Testis (tissue), 3 donors: Measurements from ENCODE around the gene PRELP. TPM values are rescaled to one million over a fixed set of nuclear protein-coding genes. Genes with fewer than 3 reads are reported as not detected.

Experiments used
- DNase-seq: peaks from one replicate; pipeline ENCODE4 v3.0.0-alpha.2; 2019
- H3K27ac ChIP-seq, 2 donors: fragments of 200-600 bp; sonication (generic); one replicate each; pipeline ENCODE4 v1.5.1; 2019
- H3K27me3 ChIP-seq: fragments of 200-600 bp; sonication (generic); one replicate; pipeline ENCODE4 v1.5.1; 2019
- H3K36me3 ChIP-seq: fragments of 200-600 bp; sonication (generic); one replicate; pipeline ENCODE4 v1.5.1; 2017; ENCODE audit warnings: low read depth; ENCODE audit errors: missing control alignments
- H3K4me1 ChIP-seq: fragments of 200-600 bp; sonication (generic); one replicate; pipeline ENCODE4 v1.5.1; 2019
- H3K4me3 ChIP-seq, 2 donors: fragments of 200-600 bp; sonication (generic); one replicate each; pipeline ENCODE4 v1.5.1; 2017 to 2019
- H3K9me3 ChIP-seq: fragments of 200-600 bp; sonication (generic); one replicate; pipeline ENCODE4 v1.5.1; 2017
- CTCF ChIP-seq, 3 experiments: fragments of 450-650 bp in 2 of 3; fragments of 200-600 bp in 1 of 3; sonication (generic) in 1 of 3; IDR thresholded peaks; one replicate each; pipeline ENCODE4 v1.5.1; 2016 to 2019; ENCODE audit warnings: antibody characterized with exemption in 3 of 3, mild to moderate bottlenecking in 2 of 3, moderate library complexity in 1 of 3
- POLR2A ChIP-seq: fragments of 450-650 bp; IDR thresholded peaks from one replicate; pipeline ENCODE4 v1.6.1; 2017; ENCODE audit warnings: antibody characterized with exemption, mild to moderate bottlenecking, moderate library complexity
- WGBS, 2 donors: methylation state at CpG; one replicate each; pipeline ENCODE4 v1.1.5; 2018; 5-methylcytosine and 5-hydroxymethylcytosine counted together
- intact Hi-C: fragments of 100-400 bp; cut with DNase I; formaldehyde crosslinking; loops from one replicate; pipeline ENCODE4 v1.15.1; 2023; ENCODE audit warnings: low total_unique reads
- polyA plus RNA-seq: library from polyadenylated mRNA; stranded (reverse); fragments of 350-450 nt; fragmentation: Illumina TruSeq; extraction: RNeasy Lipid Tissue Mini Kit (QIAGEN cat#74804); gene quantifications from one replicate; pipeline ENCODE4 v1.2.3, GENCODE V29; 2014; ENCODE audit warnings: low read depth, low replicate concordance; ENCODE audit not compliant: insufficient read depth
- total RNA-seq, 2 donors: library from RNA; depleted of rRNA; stranded (reverse); fragments of >200 nt; gene quantifications; one replicate each; pipeline ENCODE4 v1.2.3, GENCODE V29; 2016

PRELP gene
- total and polyA plus RNA-seq, 3 donors from 2014 or later: 9.6 to 26.5 (median 10.0) TPM

- H3K27ac ChIP-seq: no peak overlapping the region
- no peaks in the 10 kb centered on the region for H3K9me3 ChIP-seq
- DNase-seq: no peak
- H3K36me3 ChIP-seq: no peaks in the 10 kb centered on the region
- intact Hi-C loops: loop anchor here (5.0 to 10.0 kb wide), 2 partner anchors 131 to 198 kb away; no protein-coding TSS in a partner anchor
- H3K4me1 ChIP-seq: peaks cover 21% of the 10 kb centered on the region
- H3K4me3 ChIP-seq: no peak overlapping the region
- H3K27me3 ChIP-seq: no peaks in the 10 kb centered on the region
- WGBS, 2 donors: 78% methylated on average over 3 of the region's 3 CpGs
- TF ChIP-seq POLR2A (no peak), CTCF (IDR thresholded peaks at IDR 0.05) (no peak)
Measured at GRCh38 chr1:203503836-203504235, 28.2 kb downstream of the PRELP start.

DNA sequence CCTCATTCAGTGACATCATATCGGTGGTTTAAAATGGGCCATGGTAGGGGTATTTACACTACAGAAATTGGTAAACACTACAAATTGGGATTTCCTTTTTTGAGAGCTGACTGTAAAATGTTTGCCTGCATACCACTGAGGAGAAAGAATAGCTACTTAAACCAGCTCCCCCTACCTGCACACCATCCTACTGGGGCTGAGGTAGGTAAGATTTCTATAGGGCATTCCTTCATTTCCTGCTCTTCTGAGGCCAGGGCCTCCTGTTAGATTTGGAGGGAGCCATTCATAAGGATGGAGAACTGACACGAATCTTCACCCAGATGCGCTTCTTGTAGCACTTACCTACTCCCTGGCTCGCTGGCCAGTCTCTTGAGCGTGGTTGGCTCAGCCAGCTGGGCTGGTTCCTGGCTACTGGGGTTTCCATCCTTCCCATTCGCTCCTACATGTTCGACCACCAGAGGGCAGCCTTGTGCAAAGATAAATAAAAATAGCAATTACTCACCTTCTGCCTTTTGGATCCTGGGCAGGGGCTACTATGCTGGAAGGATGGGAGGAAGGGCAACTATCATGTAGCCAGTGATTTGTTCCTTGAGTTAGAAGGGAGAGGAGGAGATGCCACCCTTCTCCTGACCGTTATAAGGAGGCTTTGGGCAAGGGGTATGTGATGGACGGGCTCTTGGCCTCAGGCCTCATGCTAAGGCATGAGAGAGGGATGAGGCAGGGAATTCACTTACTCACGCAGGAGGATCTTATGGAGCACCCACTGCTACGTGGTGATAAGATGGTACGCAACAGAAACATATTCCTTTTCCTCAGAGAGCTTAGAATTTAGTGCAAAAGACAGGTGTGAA is 29.0 kb downstream of the PRELP start:
- no peak overlapping the region for H3K4me3 ChIP-seq
- peak; percentile 94 for DNase-seq
- WGBS, 2 donors: 45 to 50% methylated on average over 12 of the region's 12 CpGs
- no peaks in the 10 kb centered on the region for H3K27me3 ChIP-seq
- no peaks in the 10 kb centered on the region for H3K36me3 ChIP-seq
- H3K4me1 ChIP-seq: peaks cover 22% of the 10 kb centered on the region
- H3K9me3 ChIP-seq: no peaks in the 10 kb centered on the region
- peak; percentile 87 to 92 (median 87) for TF ChIP-seq CTCF (IDR thresholded peaks at IDR 0.05)
- TF ChIP-seq POLR2A: no peak
- intact Hi-C loops: loop anchor here (5.0 to 10.0 kb wide), 2 partner anchors 130 to 198 kb away; no protein-coding TSS in a partner anchor
- no peak overlapping the region for H3K27ac ChIP-seq

DNA sequence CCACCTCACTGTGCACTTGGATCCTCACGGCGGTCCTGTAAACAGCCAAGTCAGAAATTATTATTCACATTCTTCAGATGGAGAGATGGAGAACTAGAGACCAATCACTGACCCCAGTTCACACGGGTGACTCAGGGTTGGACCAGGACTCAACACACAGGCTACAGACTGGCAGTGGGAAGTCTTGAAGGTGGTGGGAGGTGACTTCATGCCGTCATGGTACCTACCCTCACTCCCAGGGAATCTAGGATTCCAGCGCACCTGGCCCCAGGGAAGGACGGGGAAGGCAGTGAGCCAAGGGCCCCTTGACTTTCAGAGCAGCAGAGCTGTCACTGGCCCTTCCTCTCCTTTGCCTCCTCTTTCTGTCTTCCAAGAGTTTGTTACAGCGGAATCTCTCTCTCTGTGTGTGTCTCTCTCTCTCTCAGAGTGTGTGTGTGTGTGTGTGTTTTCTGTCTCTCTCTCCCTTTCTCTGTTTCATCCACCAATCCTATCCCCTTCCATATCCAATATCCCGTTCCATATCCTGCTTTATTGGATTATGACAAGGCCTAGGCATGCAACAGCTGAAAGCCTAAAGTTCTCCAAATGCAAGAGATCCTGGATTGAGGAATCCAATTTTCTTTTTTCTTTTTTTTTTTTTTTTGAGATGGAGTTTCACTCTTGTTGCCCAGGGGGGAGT is 30.1 kb downstream of the PRELP start:
- H3K9me3 ChIP-seq: no peaks in the 10 kb centered on the region
- no peak overlapping the region for H3K4me3 ChIP-seq
- peaks cover 22% of the 10 kb centered on the region for H3K4me1 ChIP-seq
- no peak overlapping the region for H3K27ac ChIP-seq
- TF ChIP-seq CTCF (IDR thresholded peaks at IDR 0.05): no peak
- no peak for TF ChIP-seq POLR2A
- intact Hi-C loops: loop anchor here (10.0 kb wide), 1 partner anchor 129 kb away; no protein-coding TSS in a partner anchor
- H3K27me3 ChIP-seq: no peaks in the 10 kb centered on the region
- DNase-seq: no peak
- 86 to 89% methylated on average over 6 to 8 of the region's 8 CpGs for WGBS, 2 donors
- H3K36me3 ChIP-seq: no peaks in the 10 kb centered on the region

DNA sequence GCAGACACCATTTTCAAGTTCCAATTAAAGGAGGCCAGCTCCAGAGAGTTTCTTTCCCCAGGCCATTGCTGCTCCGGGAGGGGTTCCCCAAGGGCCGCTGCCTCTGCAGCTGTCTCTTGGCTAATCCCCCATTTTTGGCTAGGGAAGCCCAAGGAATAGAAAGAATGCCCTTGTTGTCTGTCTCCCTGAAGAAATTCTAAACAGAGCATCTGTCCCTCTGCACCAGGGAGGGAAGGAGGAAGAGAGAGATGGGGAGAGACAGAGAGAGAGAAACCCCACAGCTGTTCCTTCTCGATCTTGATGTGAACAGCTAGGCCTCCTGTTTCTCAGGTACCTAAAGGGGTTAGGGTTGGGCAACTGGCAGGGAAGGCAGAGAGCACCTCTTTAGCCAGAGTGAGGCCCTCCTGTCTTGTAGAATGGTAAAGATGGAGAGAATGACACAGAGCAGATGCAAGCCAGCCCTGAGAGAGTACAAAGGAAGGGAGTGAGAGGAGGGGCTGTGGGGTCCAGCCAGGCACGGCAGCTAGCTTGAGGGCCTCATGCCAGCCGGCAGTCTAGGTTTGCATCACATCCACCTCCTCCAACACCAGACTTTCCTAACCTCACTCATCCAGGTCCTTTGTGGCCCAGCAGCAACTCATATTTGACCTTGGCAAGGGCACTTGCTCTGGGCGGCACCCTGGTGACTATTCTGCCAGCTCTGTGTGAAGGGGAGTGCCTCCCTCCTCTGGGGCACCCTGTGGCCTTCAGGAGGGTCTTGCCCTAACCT is 31.4 kb downstream of the PRELP start:
- DNase-seq: no peak
- Histone ChIP-seq H3K36me3 (no peaks in the 10 kb centered on the region), H3K27ac (no peak overlapping the region), H3K27me3 (no peaks in the 10 kb centered on the region), H3K4me1 (peaks cover 22% of the 10 kb centered on the region), H3K4me3 (no peak overlapping the region), H3K9me3 (no peaks in the 10 kb centered on the region)
- TF ChIP-seq POLR2A (no peak), CTCF (IDR thresholded peaks at IDR 0.05) (no peak)
- WGBS, 2 donors: 42 to 46% methylated on average over 6 of the region's 6 CpGs
- intact Hi-C loops: loop anchor here (10.0 kb wide), 1 partner anchor 128 kb away; no protein-coding TSS in a partner anchor
